Activated CD4-positive, alpha-beta T cell treated with anti-CD3 and anti-CD28 coated beads, Interleukin-2, amount 50 U/mL, for 24 hours (primary cell): ENCODE data around the gene ZNF491.
"Not testable (repeated sequence)": the region's sequence is repeated elsewhere in the genome, so short reads cannot be mapped to it uniquely, and the experiment has no call there.

Source experiments
- DNase-seq, 2 donors: peaks; one replicate each; pipeline ENCODE4 v3.0.0-alpha.2; 2020; ENCODE audit warnings: low read depth in 1 of 2, low spot score in 1 of 2

Gene ZNF491

GRCh38 chr19:11806354-11807098 lies 8.2 kb downstream of the ZNF491 start:
- no peak for DNase-seq

GRCh38 chr19:11807099-11807380 lies 8.7 kb downstream of the ZNF491 start:
- no peak for DNase-seq

GRCh38 chr19:11813703-11814028 lies 15.3 kb downstream of the ZNF491 start:
- DNase-seq = no peak

GRCh38 chr19:11814029-11814699 lies 15.8 kb downstream of the ZNF491 start, which contains the start of gene ZNF440:
TSS of gene ZNF440 (plus strand) at chr19:11814273. CDS start at chr19:11814448, 175 bp downstream.
- peak; percentile 70 to 82 for DNase-seq

GRCh38 chr19:11814700-11815035 lies 16.3 kb downstream of the ZNF491 start:
- DNase-seq = no peak

- no peak for DNase-seq
These were observed 23.3 kb downstream of the ZNF491 start for GRCh38 chr19:11821474-11822109.

- not testable (repeated sequence) for DNase-seq
These were observed 30.9 kb downstream of the ZNF491 start for GRCh38 chr19:11828957-11829876.

- DNase-seq = no peak
These were observed 34.1 kb downstream of the ZNF491 start for GRCh38 chr19:11832253-11832912.

GRCh38 chr19:11833541-11833940 lies 35.2 kb downstream of the ZNF491 start:
- no peak for DNase-seq

GRCh38 chr19:11835626-11836066 lies 37.3 kb downstream of the ZNF491 start:
- not testable (repeated sequence) for DNase-seq

- no peak for DNase-seq
These were observed 45.4 kb downstream of the ZNF491 start for GRCh38 chr19:11843722-11844121.

- not testable (repeated sequence) for DNase-seq
These were observed 49.3 kb downstream of the ZNF491 start for GRCh38 chr19:11847615-11848014.

GRCh38 chr19:11848200-11848593 lies 49.9 kb downstream of the ZNF491 start:
- DNase-seq = no peak

GRCh38 chr19:11848594-11849469 lies 50.5 kb downstream of the ZNF491 start, which contains the start of gene ZNF439:
TSS of gene ZNF439 (plus strand) at chr19:11848726. CDS start at chr19:11848868, 142 bp downstream.
- peak; percentile 65 to 88 for DNase-seq

GRCh38 chr19:11850289-11850688 lies 52.0 kb downstream of the ZNF491 start:
- not testable (repeated sequence) for DNase-seq

GRCh38 chr19:11853358-11853757 lies 55.0 kb downstream of the ZNF491 start:
- no peak for DNase-seq

- no peak for DNase-seq
These were observed 58.4 kb downstream of the ZNF491 start for GRCh38 chr19:11856596-11857250.
